Endothelial cell of umbilical vein (primary cell): ENCODE data around the gene TIMELESS.

Experiments used
- CTCF ChIP-seq, 2 donors: IDR thresholded peaks; 1 replicate in 1 of 2; 2 replicates in 1 of 2; pipeline ENCODE4 v1.5.1; 2011; ENCODE audit warnings: low read length in 2 of 2, mild to moderate bottlenecking in 2 of 2, moderate library complexity in 2 of 2, control low read depth in 1 of 2, inconsistent platforms in 1 of 2, low read depth in 1 of 2; ENCODE audit not compliant: insufficient read depth in 1 of 2; ENCODE audit errors: extremely low read depth in 1 of 2
- EZH2 ChIP-seq: IDR thresholded peaks from 2 replicates; pipeline ENCODE4 v1.6.1; 2012; ENCODE audit warnings: borderline replicate concordance, low read depth, mild to moderate bottlenecking, moderate library complexity, low read length, inconsistent platforms; ENCODE audit not compliant: severe bottlenecking
- MAX ChIP-seq: IDR thresholded peaks from 2 replicates; pipeline ENCODE4 v1.6.1; 2011; ENCODE audit not compliant: insufficient read depth, insufficient read length
- POLR2A ChIP-seq: IDR thresholded peaks from 2 replicates; pipeline ENCODE4 v1.6.1; 2012; ENCODE audit warnings: low read depth, mild to moderate bottlenecking, control low read depth, low read length
- POLR2AphosphoS5 ChIP-seq: IDR thresholded peaks from 2 replicates; pipeline ENCODE4 v1.6.1; 2012; ENCODE audit warnings: low read depth, mild to moderate bottlenecking, control low read depth, low read length, moderate library complexity; ENCODE audit not compliant: insufficient read depth

DNA sequence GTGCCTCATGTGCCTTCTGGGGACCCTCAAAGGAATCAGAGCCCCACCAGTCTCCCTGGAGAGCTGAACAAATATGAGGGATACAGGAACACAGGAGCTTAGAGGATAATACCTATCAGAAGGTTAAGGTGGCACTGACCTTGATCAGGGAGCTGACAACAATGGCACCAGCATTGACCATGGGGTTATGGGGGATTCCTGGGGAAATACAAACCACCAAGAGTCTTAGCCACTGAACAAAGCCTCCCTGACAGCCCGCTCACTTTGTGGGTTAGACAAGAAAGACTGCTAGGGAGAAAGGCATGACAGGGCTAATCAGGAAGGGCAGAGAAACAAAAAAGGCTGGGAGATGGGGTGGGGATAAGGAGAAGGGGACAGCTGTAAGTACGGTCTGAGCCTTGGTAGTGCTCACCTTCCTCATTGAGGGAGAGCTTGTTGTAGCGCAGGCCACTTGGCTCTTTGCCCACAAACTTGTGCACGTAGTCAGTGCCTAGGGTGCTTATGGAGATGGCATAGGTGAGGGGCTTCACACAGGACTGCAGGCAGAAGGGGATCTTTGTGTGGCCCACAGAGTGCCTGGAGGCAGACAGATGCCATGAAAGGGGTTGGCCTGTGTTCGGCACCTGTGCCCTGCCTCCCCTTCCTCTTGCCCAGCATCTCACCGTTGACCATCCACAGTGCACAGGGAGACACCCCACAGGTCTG, 28.4 kb upstream of the TIMELESS start:
- no peak for TF ChIP-seq EZH2
- no peak for TF ChIP-seq CTCF (IDR thresholded peaks at IDR 0.05; ENCODE audit: extremely low read depth in 1 of 2, insufficient read depth in 1 of 2, low read depth in 1 of 2, low read length in 2 of 2)
- no peak for TF ChIP-seq MAX
- TF ChIP-seq POLR2AphosphoS5 = no peak
- TF ChIP-seq POLR2A = no peak
